DMS79 treated with DMSO at 0.1 percent for 48 hours (cell line): ENCODE results near the gene CHKA.
"Not testable (repeated sequence)": the region's sequence is repeated elsewhere in the genome, so short reads cannot be mapped to it uniquely, and the experiment has no call there.

Experiments used
- DNase-seq: peaks from one replicate; lab custom pipeline; 2025; lab: John Stamatoyannopoulos, UW

Gene CHKA

GRCh38 chr11:68116126-68116525, 5.1 kb downstream of the CHKA start:
- no peak for DNase-seq

- DNase-seq = no peak
Measured at GRCh38 chr11:68115285-68115684, 5.9 kb downstream of the CHKA start.

- no peak for DNase-seq
Measured at GRCh38 chr11:68113986-68114385, 7.2 kb downstream of the CHKA start.

GRCh38 chr11:68107689-68108088, 13.5 kb downstream of the CHKA start:
- DNase-seq = no peak

GRCh38 chr11:68106165-68106940, 14.8 kb downstream of the CHKA start:
- DNase-seq = peak; percentile 59

GRCh38 chr11:68099474-68100405, 21.4 kb downstream of the CHKA start:
- DNase-seq = peak; percentile 91

GRCh38 chr11:68099057-68099456, 22.1 kb downstream of the CHKA start:
- DNase-seq = no peak

- DNase-seq = no peak
Measured at GRCh38 chr11:68096962-68097361, 24.2 kb downstream of the CHKA start.

- DNase-seq = no peak
Measured at GRCh38 chr11:68093565-68093964, 27.6 kb downstream of the CHKA start.

GRCh38 chr11:68092946-68093345, 28.2 kb downstream of the CHKA start:
- DNase-seq = not testable (repeated sequence)

- no peak for DNase-seq
Measured at GRCh38 chr11:68092411-68092810, 28.8 kb downstream of the CHKA start.

GRCh38 chr11:68090706-68091105, 30.5 kb downstream of the CHKA start:
- DNase-seq = no peak

- no peak for DNase-seq
Measured at GRCh38 chr11:68090287-68090686, 30.9 kb downstream of the CHKA start.

GRCh38 chr11:68089679-68090078, 31.5 kb downstream of the CHKA start:
- DNase-seq = no peak

GRCh38 chr11:68083517-68083916, 37.7 kb downstream of the CHKA start:
- DNase-seq = no peak

GRCh38 chr11:68082481-68082880, 38.7 kb downstream of the CHKA start:
- DNase-seq = no peak

GRCh38 chr11:68081691-68082090, 39.5 kb downstream of the CHKA start:
- no peak for DNase-seq

GRCh38 chr11:68080860-68081259, 40.3 kb downstream of the CHKA start:
- DNase-seq = no peak

GRCh38 chr11:68077617-68078582, 43.3 kb downstream of the CHKA start:
- peak; percentile 96 for DNase-seq

- DNase-seq = no peak
Measured at GRCh38 chr11:68076371-68077042, 44.7 kb downstream of the CHKA start.
